GM12878 (cell line): ENCODE measurements around the gene ADD1. TPM values are rescaled to one million over a fixed set of nuclear protein-coding genes. Genes with fewer than 3 reads are reported as not detected.

Experiments
- CBX5 ChIP-seq: sonication (generic); IDR thresholded peaks from 2 replicates; pipeline ENCODE4 v1.6.1; 2016; ENCODE audit warnings: low read depth, moderate library complexity, mild to moderate bottlenecking, inconsistent platforms
- CEBPB ChIP-seq, 2 experiments: fragments of 150-350 bp in 1 of 2; IDR thresholded peaks; 2 replicates each; pipeline ENCODE4 v1.6.1; 2012 to 2014; ENCODE audit warnings: low read depth in 2 of 2, low read length in 2 of 2, borderline replicate concordance in 1 of 2, inconsistent platforms in 1 of 2
- CREM ChIP-seq: IDR thresholded peaks from 2 replicates; pipeline ENCODE4 v1.6.1; 2014; ENCODE audit warnings: antibody characterized with exemption, low read depth
- EP300 ChIP-seq, 2 experiments: fragments of 150-350 bp in 1 of 2; IDR thresholded peaks; 2 replicates each; pipeline ENCODE4 v1.6.1; 2011 to 2012; ENCODE audit warnings: low read depth in 2 of 2, low read length in 2 of 2, borderline replicate concordance in 1 of 2, improper control_type of control experiment in 1 of 2, inconsistent platforms in 1 of 2; ENCODE audit not compliant: control insufficient read depth in 1 of 2
- JUNB ChIP-seq: IDR thresholded peaks from 2 replicates; pipeline ENCODE4 v1.6.1; 2016; ENCODE audit warnings: antibody characterized with exemption, mild to moderate bottlenecking
- NFIC ChIP-seq: IDR thresholded peaks from 2 replicates; pipeline ENCODE4 v1.6.1; 2012; ENCODE audit warnings: low read depth, mild to moderate bottlenecking, inconsistent platforms, low read length, moderate library complexity
- NR2C1 ChIP-seq: fragments of 450-650 bp; IDR thresholded peaks from 2 replicates; pipeline ENCODE4 v1.6.1; 2017; ENCODE audit warnings: antibody characterized with exemption, mild to moderate bottlenecking, moderate library complexity
- NR2C2 ChIP-seq: IDR thresholded peaks from 2 replicates; pipeline ENCODE4 v1.6.1; 2011; ENCODE audit warnings: borderline replicate concordance, low read depth; ENCODE audit not compliant: control insufficient read depth, insufficient read length
- RAD21 ChIP-seq: IDR thresholded peaks from 2 replicates; pipeline ENCODE4 v1.6.1; 2011; ENCODE audit warnings: mild to moderate bottlenecking, low read depth, low read length, moderate library complexity; ENCODE audit not compliant: insufficient read depth
- RUNX3 ChIP-seq: IDR thresholded peaks from 2 replicates; pipeline ENCODE4 v1.6.1; 2012; ENCODE audit warnings: low read length, inconsistent platforms
- SMARCA5 ChIP-seq: fragments of 450-650 bp; IDR thresholded peaks from 2 replicates; pipeline ENCODE4 v1.6.1; 2017; ENCODE audit warnings: mild to moderate bottlenecking
- STAT3 ChIP-seq: IDR thresholded peaks from 2 replicates; pipeline ENCODE4 v1.6.1; 2011; ENCODE audit warnings: low read depth, low read length, improper control_type of control experiment
- YBX1 ChIP-seq: fragments of 450-650 bp; IDR thresholded peaks from 2 replicates; pipeline ENCODE4 v1.6.1; 2016; ENCODE audit warnings: antibody characterized with exemption
- ZNF274 ChIP-seq: IDR thresholded peaks from one replicate; pipeline ENCODE4 v1.8.0; 2011; ENCODE audit not compliant: insufficient read length, insufficient read depth
- ZSCAN29 ChIP-seq: fragments of 450-650 bp; IDR thresholded peaks from 2 replicates; pipeline ENCODE4 v1.6.1; 2017; ENCODE audit warnings: mild to moderate bottlenecking, moderate library complexity
- ZZZ3 ChIP-seq: IDR thresholded peaks from 2 replicates; pipeline ENCODE4 v1.6.1; 2011; ENCODE audit warnings: low read depth; ENCODE audit not compliant: control insufficient read depth, insufficient read length
- polyA plus RNA-seq, 11 experiments: library from polyadenylated mRNA; depleted of rRNA in 4 of 11; unstranded in 6 of 11; stranded (reverse) in 5 of 11; fragments of >200 nt; fragmentation: Nextera tagmentation in 4 of 11; fragmentation: Illumina TruSeq in 1 of 11; extraction: Ambion mirVana in 4 of 11; extraction: Trizol in 1 of 11; gene quantifications; 1 replicate in 1 of 11; 2 replicates in 10 of 11; pipeline versions ENCODE4 v1.2.1 to v1.2.3, GENCODE V29; 2011 to 2016; ENCODE audit warnings: inconsistent platforms in 2 of 11, missing spikeins in 2 of 11, low read depth in 1 of 11
- total RNA-seq, 4 experiments: library from RNA; depleted of rRNA in 3 of 4; stranded (reverse); fragments of >200 nt in 3 of 4; fragmentation: Illumina TruSeq in 1 of 4; extraction: Trizol in 1 of 4; gene quantifications; 2 replicates each; pipeline versions ENCODE4 v1.2.1 to v1.2.3, GENCODE V29; 2013 to 2021
- TF ChIP-seq, protein P1 (sequence below): IDR thresholded peaks from 2 replicates; pipeline ENCODE4 v1.6.1; 2012; ENCODE audit warnings: low read depth, low read length, improper control_type of control experiment
- TF ChIP-seq, protein P2 (sequence below), 3 experiments: IDR thresholded peaks in 2 of 3; conservative IDR thresholded peaks in 1 of 3; 2 replicates each; pipeline ENCODE4 v1.5.1; 2011; ENCODE audit warnings: low read depth in 3 of 3, low read length in 3 of 3, mild to moderate bottlenecking in 3 of 3, control low read depth in 2 of 3, moderate library complexity in 2 of 3, inconsistent platforms in 1 of 3, mixed read lengths in 1 of 3; ENCODE audit not compliant: control insufficient read depth in 2 of 3, insufficient read depth in 1 of 3; ENCODE audit errors: extremely low read depth in 1 of 3
- TF ChIP-seq, protein P3 (sequence below): IDR thresholded peaks from 2 replicates; pipeline ENCODE4 v1.6.1; 2012; ENCODE audit warnings: mild to moderate bottlenecking, low read depth, low read length
- TF ChIP-seq, protein P4 (sequence below): fragments of 450-650 bp; formaldehyde crosslinking; IDR thresholded peaks from 2 replicates; pipeline ENCODE4 v1.5.0; 2022; ENCODE audit warnings: mild to moderate bottlenecking, missing genetic modification characterization

The ADD1 gene
- total and polyA plus RNA-seq, 10 of the 15 experiments (the other 5 are each of a cell fraction or from before 2014, with no cell fraction given): 21.6 to 182 (median 105) TPM

DNA sequence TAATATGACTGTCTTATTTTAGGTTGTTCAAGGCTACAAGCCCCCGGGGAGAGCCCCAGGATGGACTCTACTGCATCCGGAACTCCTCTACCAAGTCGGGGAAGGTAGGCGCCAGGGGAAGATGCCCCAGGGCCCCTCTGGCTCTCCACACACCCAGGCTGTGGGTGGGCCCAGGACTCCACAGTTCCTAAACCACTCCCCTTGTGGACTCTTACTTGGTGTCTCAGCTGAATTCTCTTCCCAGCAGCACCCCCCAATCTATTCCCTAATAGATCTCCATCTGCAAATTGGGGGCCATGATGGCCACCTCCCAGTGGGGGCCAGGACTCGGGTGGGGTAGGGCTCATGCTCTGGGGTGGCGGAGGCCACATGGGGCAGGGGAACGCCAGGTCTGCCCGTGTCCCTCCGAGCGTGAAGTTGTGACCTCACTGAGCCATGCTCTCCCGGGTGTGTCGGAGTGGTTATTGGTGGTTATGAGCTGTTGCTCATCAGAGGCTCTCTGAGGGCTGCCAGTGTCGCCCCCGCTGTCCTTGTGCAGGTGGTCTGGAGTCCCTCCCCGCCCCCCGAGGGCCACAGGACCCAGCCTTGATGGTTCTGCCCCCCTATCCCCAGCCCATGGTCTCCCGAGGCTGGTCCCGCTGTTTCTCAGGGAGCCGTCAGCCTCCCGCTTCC lies 11.2 kb upstream of the ADD1 start (continued):
- no peak; the same call in 1 of the 2 replicates for TF ChIP-seq JUNB
- TF ChIP-seq, protein P1, sequence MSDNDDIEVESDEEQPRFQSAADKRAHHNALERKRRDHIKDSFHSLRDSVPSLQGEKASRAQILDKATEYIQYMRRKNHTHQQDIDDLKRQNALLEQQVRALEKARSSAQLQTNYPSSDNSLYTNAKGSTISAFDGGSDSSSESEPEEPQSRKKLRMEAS: no peak
- TF ChIP-seq YBX1: no peak
- no peak for TF ChIP-seq CEBPB (IDR thresholded peaks at IDR 0.05; ENCODE audit: borderline replicate concordance in 1 of 2, low read depth in 2 of 2, low read length in 2 of 2)
- 0 out of 2 replicates have a peak, but pooled peaks have one; percentile 48 for TF ChIP-seq NFIC
- TF ChIP-seq NR2C1: no peak
- TF ChIP-seq CBX5: no peak
- TF ChIP-seq, protein P2, sequence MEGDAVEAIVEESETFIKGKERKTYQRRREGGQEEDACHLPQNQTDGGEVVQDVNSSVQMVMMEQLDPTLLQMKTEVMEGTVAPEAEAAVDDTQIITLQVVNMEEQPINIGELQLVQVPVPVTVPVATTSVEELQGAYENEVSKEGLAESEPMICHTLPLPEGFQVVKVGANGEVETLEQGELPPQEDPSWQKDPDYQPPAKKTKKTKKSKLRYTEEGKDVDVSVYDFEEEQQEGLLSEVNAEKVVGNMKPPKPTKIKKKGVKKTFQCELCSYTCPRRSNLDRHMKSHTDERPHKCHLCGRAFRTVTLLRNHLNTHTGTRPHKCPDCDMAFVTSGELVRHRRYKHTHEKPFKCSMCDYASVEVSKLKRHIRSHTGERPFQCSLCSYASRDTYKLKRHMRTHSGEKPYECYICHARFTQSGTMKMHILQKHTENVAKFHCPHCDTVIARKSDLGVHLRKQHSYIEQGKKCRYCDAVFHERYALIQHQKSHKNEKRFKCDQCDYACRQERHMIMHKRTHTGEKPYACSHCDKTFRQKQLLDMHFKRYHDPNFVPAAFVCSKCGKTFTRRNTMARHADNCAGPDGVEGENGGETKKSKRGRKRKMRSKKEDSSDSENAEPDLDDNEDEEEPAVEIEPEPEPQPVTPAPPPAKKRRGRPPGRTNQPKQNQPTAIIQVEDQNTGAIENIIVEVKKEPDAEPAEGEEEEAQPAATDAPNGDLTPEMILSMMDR (IDR thresholded peaks at IDR 0.05 in 2 of 3, conservative IDR thresholded peaks at IDR 0.05 in 1 of 3; ENCODE audit: control insufficient read depth in 2 of 3, extremely low read depth in 1 of 3, insufficient read depth in 1 of 3, low read depth in 3 of 3, low read length in 3 of 3): no peak
- peak; percentile 72; the same call in 1 of the 2 replicates for TF ChIP-seq CREM
- TF ChIP-seq RUNX3: peak; percentile 89
- TF ChIP-seq EP300 (IDR thresholded peaks at IDR 0.05; ENCODE audit: borderline replicate concordance in 1 of 2, control insufficient read depth in 1 of 2, low read depth in 2 of 2, low read length in 2 of 2): no peak
- TF ChIP-seq ZNF274: no peak
- TF ChIP-seq SMARCA5: no peak
- no peak for TF ChIP-seq NR2C2
- TF ChIP-seq STAT3: no peak
- no peak for TF ChIP-seq ZSCAN29
- no peak for TF ChIP-seq ZZZ3
- TF ChIP-seq, protein P3, sequence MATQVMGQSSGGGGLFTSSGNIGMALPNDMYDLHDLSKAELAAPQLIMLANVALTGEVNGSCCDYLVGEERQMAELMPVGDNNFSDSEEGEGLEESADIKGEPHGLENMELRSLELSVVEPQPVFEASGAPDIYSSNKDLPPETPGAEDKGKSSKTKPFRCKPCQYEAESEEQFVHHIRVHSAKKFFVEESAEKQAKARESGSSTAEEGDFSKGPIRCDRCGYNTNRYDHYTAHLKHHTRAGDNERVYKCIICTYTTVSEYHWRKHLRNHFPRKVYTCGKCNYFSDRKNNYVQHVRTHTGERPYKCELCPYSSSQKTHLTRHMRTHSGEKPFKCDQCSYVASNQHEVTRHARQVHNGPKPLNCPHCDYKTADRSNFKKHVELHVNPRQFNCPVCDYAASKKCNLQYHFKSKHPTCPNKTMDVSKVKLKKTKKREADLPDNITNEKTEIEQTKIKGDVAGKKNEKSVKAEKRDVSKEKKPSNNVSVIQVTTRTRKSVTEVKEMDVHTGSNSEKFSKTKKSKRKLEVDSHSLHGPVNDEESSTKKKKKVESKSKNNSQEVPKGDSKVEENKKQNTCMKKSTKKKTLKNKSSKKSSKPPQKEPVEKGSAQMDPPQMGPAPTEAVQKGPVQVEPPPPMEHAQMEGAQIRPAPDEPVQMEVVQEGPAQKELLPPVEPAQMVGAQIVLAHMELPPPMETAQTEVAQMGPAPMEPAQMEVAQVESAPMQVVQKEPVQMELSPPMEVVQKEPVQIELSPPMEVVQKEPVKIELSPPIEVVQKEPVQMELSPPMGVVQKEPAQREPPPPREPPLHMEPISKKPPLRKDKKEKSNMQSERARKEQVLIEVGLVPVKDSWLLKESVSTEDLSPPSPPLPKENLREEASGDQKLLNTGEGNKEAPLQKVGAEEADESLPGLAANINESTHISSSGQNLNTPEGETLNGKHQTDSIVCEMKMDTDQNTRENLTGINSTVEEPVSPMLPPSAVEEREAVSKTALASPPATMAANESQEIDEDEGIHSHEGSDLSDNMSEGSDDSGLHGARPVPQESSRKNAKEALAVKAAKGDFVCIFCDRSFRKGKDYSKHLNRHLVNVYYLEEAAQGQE: no peak
- no peak for TF ChIP-seq RAD21
- TF ChIP-seq, protein P4, sequence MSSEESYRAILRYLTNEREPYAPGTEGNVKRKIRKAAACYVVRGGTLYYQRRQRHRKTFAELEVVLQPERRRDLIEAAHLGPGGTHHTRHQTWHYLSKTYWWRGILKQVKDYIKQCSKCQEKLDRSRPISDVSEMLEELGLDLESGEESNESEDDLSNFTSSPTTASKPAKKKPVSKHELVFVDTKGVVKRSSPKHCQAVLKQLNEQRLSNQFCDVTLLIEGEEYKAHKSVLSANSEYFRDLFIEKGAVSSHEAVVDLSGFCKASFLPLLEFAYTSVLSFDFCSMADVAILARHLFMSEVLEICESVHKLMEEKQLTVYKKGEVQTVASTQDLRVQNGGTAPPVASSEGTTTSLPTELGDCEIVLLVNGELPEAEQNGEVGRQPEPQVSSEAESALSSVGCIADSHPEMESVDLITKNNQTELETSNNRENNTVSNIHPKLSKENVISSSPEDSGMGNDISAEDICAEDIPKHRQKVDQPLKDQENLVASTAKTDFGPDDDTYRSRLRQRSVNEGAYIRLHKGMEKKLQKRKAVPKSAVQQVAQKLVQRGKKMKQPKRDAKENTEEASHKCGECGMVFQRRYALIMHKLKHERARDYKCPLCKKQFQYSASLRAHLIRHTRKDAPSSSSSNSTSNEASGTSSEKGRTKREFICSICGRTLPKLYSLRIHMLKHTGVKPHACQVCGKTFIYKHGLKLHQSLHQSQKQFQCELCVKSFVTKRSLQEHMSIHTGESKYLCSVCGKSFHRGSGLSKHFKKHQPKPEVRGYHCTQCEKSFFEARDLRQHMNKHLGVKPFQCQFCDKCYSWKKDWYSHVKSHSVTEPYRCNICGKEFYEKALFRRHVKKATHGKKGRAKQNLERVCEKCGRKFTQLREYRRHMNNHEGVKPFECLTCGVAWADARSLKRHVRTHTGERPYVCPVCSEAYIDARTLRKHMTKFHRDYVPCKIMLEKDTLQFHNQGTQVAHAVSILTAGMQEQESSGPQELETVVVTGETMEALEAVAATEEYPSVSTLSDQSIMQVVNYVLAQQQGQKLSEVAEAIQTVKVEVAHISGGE (CRISPR knock-in tag): no peak
